H1 (cell line): Measurements from ENCODE around the gene COL20A1. TPM values are rescaled to one million over a fixed set of nuclear protein-coding genes. Genes with fewer than 3 reads are reported as not detected.

Experiments used
- BRCA1 ChIP-seq: IDR thresholded peaks from 2 replicates; pipeline ENCODE4 v1.6.1; 2012; ENCODE audit warnings: low read depth, low read length, improper control_type of control experiment
- EGR1 ChIP-seq: IDR thresholded peaks from 2 replicates; pipeline ENCODE4 v1.6.1; 2011; ENCODE audit warnings: low read depth, low read length, borderline replicate concordance
- EP300 ChIP-seq, 2 experiments: IDR thresholded peaks; 1 replicate in 1 of 2; 2 replicates in 1 of 2; pipeline ENCODE4 v1.6.1; 2011 to 2012; ENCODE audit warnings: low read depth in 2 of 2, low read length in 2 of 2, mild to moderate bottlenecking in 2 of 2, borderline replicate concordance in 1 of 2, inconsistent platforms in 1 of 2, moderate library complexity in 1 of 2
- POU5F1 ChIP-seq: IDR thresholded peaks from 2 replicates; pipeline ENCODE4 v1.6.1; 2011; ENCODE audit warnings: low read depth, mild to moderate bottlenecking, low read length, moderate library complexity
- RBBP5 ChIP-seq: IDR thresholded peaks from 2 replicates; pipeline ENCODE4 v1.7.1; 2012; ENCODE audit warnings: low read depth, mild to moderate bottlenecking, inconsistent platforms, low read length, moderate library complexity, borderline replicate concordance
- RFX5 ChIP-seq: IDR thresholded peaks from 2 replicates; pipeline ENCODE4 v1.6.1; 2011; ENCODE audit warnings: low read depth, low read length, improper control_type of control experiment, borderline replicate concordance
- SIRT6 ChIP-seq: IDR thresholded peaks from one replicate; pipeline ENCODE4 v1.7.1; 2012; ENCODE audit warnings: low read length, inconsistent platforms
- TAF1 ChIP-seq: IDR thresholded peaks from 2 replicates; pipeline ENCODE4 v1.6.1; 2011; ENCODE audit warnings: mild to moderate bottlenecking, low read depth, low read length
- polyA plus RNA-seq, 7 experiments: library from polyadenylated mRNA; depleted of rRNA in 3 of 7; stranded (reverse) in 5 of 7; unstranded in 2 of 7; fragments of >200 nt in 5 of 7; fragments of 200-250 nt in 2 of 7; gene quantifications; 1 replicate in 5 of 7; 2 replicates in 1 of 7; 4 replicates in 1 of 7; pipeline versions ENCODE4 v1.2.1 to v1.2.3, GENCODE V29; 2011 to 2013; ENCODE audit warnings: missing spikeins in 2 of 7, mixed read lengths in 2 of 7
- total RNA-seq: library from RNA; stranded (reverse); fragmentation: NEBNext Ultra II Directional; extraction: Animal tissue kit (Norgen Biotek cat#: 25700); gene quantifications from 2 replicates; pipeline ENCODE4 v1.2.1, GENCODE V29; 2021
- TF ChIP-seq, protein P1 (sequence below): fragments of 300-600 bp; sonication (generic); IDR thresholded peaks from 2 replicates; pipeline ENCODE4 v1.7.1; 2012; ENCODE audit warnings: low read length, moderate library complexity, mild to moderate bottlenecking, inconsistent platforms; ENCODE audit not compliant: insufficient replicate concordance
- TF ChIP-seq, protein P2 (sequence below): IDR thresholded peaks from 2 replicates; pipeline ENCODE4 v1.6.1; 2012; ENCODE audit warnings: inconsistent platforms
- TF ChIP-seq, protein P3 (sequence below): IDR thresholded peaks from 2 replicates; pipeline ENCODE4 v1.6.1; 2011; ENCODE audit warnings: low read depth, mild to moderate bottlenecking, low read length; ENCODE audit not compliant: insufficient read depth

Gene COL20A1
- total and polyA plus RNA-seq, 2 of the 8 experiments (the other 6 are each of a cell fraction or from before 2014, with no cell fraction given) = 0.19 to 0.21 TPM

- TF ChIP-seq, protein P1, sequence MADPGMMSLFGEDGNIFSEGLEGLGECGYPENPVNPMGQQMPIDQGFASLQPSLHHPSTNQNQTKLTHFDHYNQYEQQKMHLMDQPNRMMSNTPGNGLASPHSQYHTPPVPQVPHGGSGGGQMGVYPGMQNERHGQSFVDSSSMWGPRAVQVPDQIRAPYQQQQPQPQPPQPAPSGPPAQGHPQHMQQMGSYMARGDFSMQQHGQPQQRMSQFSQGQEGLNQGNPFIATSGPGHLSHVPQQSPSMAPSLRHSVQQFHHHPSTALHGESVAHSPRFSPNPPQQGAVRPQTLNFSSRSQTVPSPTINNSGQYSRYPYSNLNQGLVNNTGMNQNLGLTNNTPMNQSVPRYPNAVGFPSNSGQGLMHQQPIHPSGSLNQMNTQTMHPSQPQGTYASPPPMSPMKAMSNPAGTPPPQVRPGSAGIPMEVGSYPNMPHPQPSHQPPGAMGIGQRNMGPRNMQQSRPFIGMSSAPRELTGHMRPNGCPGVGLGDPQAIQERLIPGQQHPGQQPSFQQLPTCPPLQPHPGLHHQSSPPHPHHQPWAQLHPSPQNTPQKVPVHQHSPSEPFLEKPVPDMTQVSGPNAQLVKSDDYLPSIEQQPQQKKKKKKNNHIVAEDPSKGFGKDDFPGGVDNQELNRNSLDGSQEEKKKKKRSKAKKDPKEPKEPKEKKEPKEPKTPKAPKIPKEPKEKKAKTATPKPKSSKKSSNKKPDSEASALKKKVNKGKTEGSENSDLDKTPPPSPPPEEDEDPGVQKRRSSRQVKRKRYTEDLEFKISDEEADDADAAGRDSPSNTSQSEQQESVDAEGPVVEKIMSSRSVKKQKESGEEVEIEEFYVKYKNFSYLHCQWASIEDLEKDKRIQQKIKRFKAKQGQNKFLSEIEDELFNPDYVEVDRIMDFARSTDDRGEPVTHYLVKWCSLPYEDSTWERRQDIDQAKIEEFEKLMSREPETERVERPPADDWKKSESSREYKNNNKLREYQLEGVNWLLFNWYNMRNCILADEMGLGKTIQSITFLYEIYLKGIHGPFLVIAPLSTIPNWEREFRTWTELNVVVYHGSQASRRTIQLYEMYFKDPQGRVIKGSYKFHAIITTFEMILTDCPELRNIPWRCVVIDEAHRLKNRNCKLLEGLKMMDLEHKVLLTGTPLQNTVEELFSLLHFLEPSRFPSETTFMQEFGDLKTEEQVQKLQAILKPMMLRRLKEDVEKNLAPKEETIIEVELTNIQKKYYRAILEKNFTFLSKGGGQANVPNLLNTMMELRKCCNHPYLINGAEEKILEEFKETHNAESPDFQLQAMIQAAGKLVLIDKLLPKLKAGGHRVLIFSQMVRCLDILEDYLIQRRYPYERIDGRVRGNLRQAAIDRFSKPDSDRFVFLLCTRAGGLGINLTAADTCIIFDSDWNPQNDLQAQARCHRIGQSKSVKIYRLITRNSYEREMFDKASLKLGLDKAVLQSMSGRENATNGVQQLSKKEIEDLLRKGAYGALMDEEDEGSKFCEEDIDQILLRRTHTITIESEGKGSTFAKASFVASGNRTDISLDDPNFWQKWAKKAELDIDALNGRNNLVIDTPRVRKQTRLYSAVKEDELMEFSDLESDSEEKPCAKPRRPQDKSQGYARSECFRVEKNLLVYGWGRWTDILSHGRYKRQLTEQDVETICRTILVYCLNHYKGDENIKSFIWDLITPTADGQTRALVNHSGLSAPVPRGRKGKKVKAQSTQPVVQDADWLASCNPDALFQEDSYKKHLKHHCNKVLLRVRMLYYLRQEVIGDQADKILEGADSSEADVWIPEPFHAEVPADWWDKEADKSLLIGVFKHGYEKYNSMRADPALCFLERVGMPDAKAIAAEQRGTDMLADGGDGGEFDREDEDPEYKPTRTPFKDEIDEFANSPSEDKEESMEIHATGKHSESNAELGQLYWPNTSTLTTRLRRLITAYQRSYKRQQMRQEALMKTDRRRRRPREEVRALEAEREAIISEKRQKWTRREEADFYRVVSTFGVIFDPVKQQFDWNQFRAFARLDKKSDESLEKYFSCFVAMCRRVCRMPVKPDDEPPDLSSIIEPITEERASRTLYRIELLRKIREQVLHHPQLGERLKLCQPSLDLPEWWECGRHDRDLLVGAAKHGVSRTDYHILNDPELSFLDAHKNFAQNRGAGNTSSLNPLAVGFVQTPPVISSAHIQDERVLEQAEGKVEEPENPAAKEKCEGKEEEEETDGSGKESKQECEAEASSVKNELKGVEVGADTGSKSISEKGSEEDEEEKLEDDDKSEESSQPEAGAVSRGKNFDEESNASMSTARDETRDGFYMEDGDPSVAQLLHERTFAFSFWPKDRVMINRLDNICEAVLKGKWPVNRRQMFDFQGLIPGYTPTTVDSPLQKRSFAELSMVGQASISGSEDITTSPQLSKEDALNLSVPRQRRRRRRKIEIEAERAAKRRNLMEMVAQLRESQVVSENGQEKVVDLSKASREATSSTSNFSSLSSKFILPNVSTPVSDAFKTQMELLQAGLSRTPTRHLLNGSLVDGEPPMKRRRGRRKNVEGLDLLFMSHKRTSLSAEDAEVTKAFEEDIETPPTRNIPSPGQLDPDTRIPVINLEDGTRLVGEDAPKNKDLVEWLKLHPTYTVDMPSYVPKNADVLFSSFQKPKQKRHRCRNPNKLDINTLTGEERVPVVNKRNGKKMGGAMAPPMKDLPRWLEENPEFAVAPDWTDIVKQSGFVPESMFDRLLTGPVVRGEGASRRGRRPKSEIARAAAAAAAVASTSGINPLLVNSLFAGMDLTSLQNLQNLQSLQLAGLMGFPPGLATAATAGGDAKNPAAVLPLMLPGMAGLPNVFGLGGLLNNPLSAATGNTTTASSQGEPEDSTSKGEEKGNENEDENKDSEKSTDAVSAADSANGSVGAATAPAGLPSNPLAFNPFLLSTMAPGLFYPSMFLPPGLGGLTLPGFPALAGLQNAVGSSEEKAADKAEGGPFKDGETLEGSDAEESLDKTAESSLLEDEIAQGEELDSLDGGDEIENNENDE = no peak
- TF ChIP-seq, protein P2, sequence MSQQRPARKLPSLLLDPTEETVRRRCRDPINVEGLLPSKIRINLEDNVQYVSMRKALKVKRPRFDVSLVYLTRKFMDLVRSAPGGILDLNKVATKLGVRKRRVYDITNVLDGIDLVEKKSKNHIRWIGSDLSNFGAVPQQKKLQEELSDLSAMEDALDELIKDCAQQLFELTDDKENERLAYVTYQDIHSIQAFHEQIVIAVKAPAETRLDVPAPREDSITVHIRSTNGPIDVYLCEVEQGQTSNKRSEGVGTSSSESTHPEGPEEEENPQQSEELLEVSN = no peak
- TF ChIP-seq EP300 (IDR thresholded peaks at IDR 0.05; ENCODE audit: borderline replicate concordance in 1 of 2, low read depth in 2 of 2, low read length in 2 of 2) (no peak), EGR1 (no peak), BRCA1 (no peak), RBBP5 (no peak), TAF1 (no peak), SIRT6 (no peak), POU5F1 (no peak), RFX5 (no peak)
- TF ChIP-seq, protein P3, sequence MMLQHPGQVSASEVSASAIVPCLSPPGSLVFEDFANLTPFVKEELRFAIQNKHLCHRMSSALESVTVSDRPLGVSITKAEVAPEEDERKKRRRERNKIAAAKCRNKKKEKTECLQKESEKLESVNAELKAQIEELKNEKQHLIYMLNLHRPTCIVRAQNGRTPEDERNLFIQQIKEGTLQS = no peak
These were observed at the start of gene COL20A1 (continued) for GRCh38 chr20:63292904-63293303.
